B cell (primary cell): ENCODE measurements around the gene GLRX. TPM values are rescaled to one million over a fixed set of nuclear protein-coding genes. Genes with fewer than 3 reads are reported as not detected.

Experiments used
- ATAC-seq: fragments of 200-7000 bp; cut with Tn5 transposase; one replicate; pipeline ENCODE4 v1.10.0; 2021; ENCODE audit warnings: low read depth, mild to moderate bottlenecking, moderate number of reproducible peaks, moderate library complexity
- CTCF ChIA-PET: fragments of 350-600 bp; sonication (Branson Sonifier 250); formaldehyde crosslinking; loops from one replicate; lab custom pipeline; 2021; ENCODE audit warnings: antibody characterized with exemption, inconsistent platforms; lab: Charles Lee
- POLR2A ChIA-PET: fragments of 350-600 bp; sonication (Branson Sonifier 250); formaldehyde crosslinking; loops from one replicate; lab custom pipeline; 2021; ENCODE audit warnings: antibody characterized with exemption; lab: Charles Lee
- DNase-seq: peaks from one replicate; pipeline ENCODE4 v3.0.0; 2013
- H2AFZ ChIP-seq: 2 replicates; pipeline ENCODE4 v1.6.1; 2012; ENCODE audit warnings: mild to moderate bottlenecking, low read depth, low read length; ENCODE audit not compliant: insufficient read depth, poor library complexity, severe bottlenecking
- H3K27ac ChIP-seq, 2 donors: 1 replicate in 1 of 2; 2 replicates in 1 of 2; pipeline ENCODE4 v1.5.1; 2012 to 2013; ENCODE audit warnings: low read length in 2 of 2, mild to moderate bottlenecking in 2 of 2, moderate library complexity in 1 of 2
- H3K27me3 ChIP-seq, 4 experiments: fragments of 200-600 bp in 1 of 4; sonication (generic) in 1 of 4; replicated peaks in 1 of 4; 1 replicate in 2 of 4; 2 replicates in 2 of 4; pipeline versions ENCODE4 v1.6.1 to v1.7.0; 2013 to 2016; ENCODE audit warnings: low read length in 3 of 4, mild to moderate bottlenecking in 2 of 4, mixed read lengths in 1 of 4, moderate library complexity in 1 of 4; ENCODE audit not compliant: insufficient read depth in 4 of 4, control insufficient read depth in 3 of 4; ENCODE audit errors: control extremely low read depth in 1 of 4
- H3K36me3 ChIP-seq, 2 experiments: replicated peaks in 1 of 2; 1 replicate in 1 of 2; 2 replicates in 1 of 2; pipeline versions ENCODE4 v1.6.1 to v1.7.1; 2013; ENCODE audit warnings: low read length in 1 of 2; ENCODE audit not compliant: insufficient read depth in 2 of 2, control insufficient read depth in 1 of 2; ENCODE audit errors: control extremely low read depth in 1 of 2, extremely low read depth in 1 of 2
- H3K4me1 ChIP-seq, 2 donors: fragments of 200-600 bp in 1 of 2; sonication (generic) in 1 of 2; 1 replicate in 1 of 2; 2 replicates in 1 of 2; pipeline versions ENCODE4 v1.5.1 to v1.6.1; 2013 to 2017; ENCODE audit warnings: low read length in 2 of 2; ENCODE audit not compliant: control insufficient read depth in 2 of 2, insufficient read depth in 2 of 2
- H3K4me2 ChIP-seq: replicated peaks from 2 replicates; pipeline ENCODE3; 2012; ENCODE audit warnings: mild to moderate bottlenecking, low read depth, low read length; ENCODE audit not compliant: poor library complexity, severe bottlenecking
- H3K4me3 ChIP-seq, 5 experiments: fragments of 200-600 bp in 1 of 5; sonication (generic) in 1 of 5; 1 replicate in 3 of 5; 2 replicates in 2 of 5; pipeline versions ENCODE4 v1.5.1 to v1.7.0; 2011 to 2016; ENCODE audit warnings: low read length in 4 of 5, mild to moderate bottlenecking in 4 of 5, low read depth in 2 of 5, control low read depth in 1 of 5, moderate library complexity in 1 of 5; ENCODE audit not compliant: insufficient read depth in 1 of 5; ENCODE audit errors: control extremely low read depth in 1 of 5, extremely low read depth in 1 of 5
- H3K79me2 ChIP-seq: fragments of 200-600 bp; sonication (generic); one replicate; pipeline ENCODE4 v1.6.0; 2016; ENCODE audit warnings: low read length; ENCODE audit not compliant: control insufficient read depth, insufficient read depth
- H3K9ac ChIP-seq: fragments of 200-600 bp; sonication (generic); 2 replicates; pipeline ENCODE4 v1.6.1; 2017; ENCODE audit warnings: mild to moderate bottlenecking, low read length, moderate library complexity
- H3K9me3 ChIP-seq, 3 donors: one replicate each; pipeline versions ENCODE4 v1.6.1 to v1.7.1; 2013; ENCODE audit warnings: low read length in 2 of 3; ENCODE audit not compliant: control insufficient read depth in 2 of 3, insufficient read depth in 1 of 3; ENCODE audit errors: control extremely low read depth in 1 of 3
- H4K20me1 ChIP-seq: 2 replicates; pipeline ENCODE4 v1.6.0; 2012; ENCODE audit warnings: mild to moderate bottlenecking, low read length; ENCODE audit not compliant: insufficient read depth, control insufficient read depth, poor library complexity, severe bottlenecking
- H3K27ac Mint-ChIP-seq: one replicate; pipeline ENCODE4 v1.8.0; 2021; ENCODE audit warnings: mixed read lengths
- H3K27me3 Mint-ChIP-seq: one replicate; pipeline ENCODE4 v1.8.0; 2021; ENCODE audit warnings: mixed read lengths
- H3K4me1 Mint-ChIP-seq: one replicate; pipeline ENCODE4 v1.8.0; 2021; ENCODE audit warnings: mixed read lengths
- H3K4me3 Mint-ChIP-seq: one replicate; pipeline ENCODE4 v1.8.0; 2021; ENCODE audit warnings: mixed read lengths
- H3K9me3 Mint-ChIP-seq: one replicate; pipeline ENCODE4 v1.8.0; 2022; ENCODE audit warnings: mixed read lengths; ENCODE audit not compliant: insufficient read depth
- CTCF ChIP-seq: fragments of 200-600 bp; IDR thresholded peaks from one replicate; pipeline ENCODE4 v1.8.0; 2022; ENCODE audit warnings: antibody characterized with exemption, mild to moderate bottlenecking
- EZH2 ChIP-seq: IDR thresholded peaks from 2 replicates; pipeline ENCODE4 v1.6.1; 2012; ENCODE audit warnings: borderline replicate concordance, low read depth, mild to moderate bottlenecking, moderate library complexity, low read length; ENCODE audit not compliant: insufficient read depth, poor library complexity, severe bottlenecking
- WGBS: methylation state at CpG from one replicate; pipeline ENCODE4 v1.1.5; 2013; ENCODE audit warnings: missing lambda C conversion rate; ENCODE audit not compliant: insufficient coverage; 5-methylcytosine and 5-hydroxymethylcytosine counted together
- intact Hi-C: fragments of 100-400 bp; cut with micrococcal nuclease; formaldehyde crosslinking; loops from one replicate; pipeline ENCODE4 v1.10.0; 2022
- polyA plus RNA-seq: library from polyadenylated mRNA; depleted of rRNA; stranded (reverse); fragments of >200 nt; gene quantifications from 2 replicates; pipeline ENCODE4 v1.2.3, GENCODE V29; 2012
- total RNA-seq, 2 donors: library from RNA; stranded (reverse); fragments of 120-200 nt in 1 of 2; gene quantifications; 1 replicate in 1 of 2; 2 replicates in 1 of 2; pipeline versions ENCODE4 v1.2.3 to v1.2.4, GENCODE V29; 2013 to 2022

GLRX gene
- total and polyA plus RNA-seq, 2 donors (not counting 1 experiment from before 2014, with no cell fraction given), result 44.6 to 54.8 TPM

DNA sequence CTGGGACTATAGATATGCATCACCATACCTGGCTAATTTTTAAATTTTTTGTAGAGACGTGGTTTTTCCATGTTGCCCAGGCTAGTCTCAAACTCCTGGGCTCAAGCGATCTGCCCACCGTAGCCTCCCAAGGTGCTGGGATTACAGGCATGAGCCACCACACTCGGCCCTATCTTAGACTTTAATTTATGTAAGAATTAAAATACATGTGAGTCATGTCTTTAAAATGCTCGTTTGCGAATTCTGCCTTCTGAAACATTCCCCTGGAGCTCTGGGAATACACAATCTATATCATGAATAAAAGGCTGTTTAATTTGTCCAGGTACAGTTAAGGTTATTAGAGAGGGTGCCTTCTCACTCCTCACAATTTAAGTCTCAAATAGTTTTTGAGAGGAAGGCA is 58.6 kb downstream of the GLRX start:
- ChIA-PET POLR2A (no interaction called here), CTCF (interaction anchor here (0.6 to 1.0 kb wide), 2 partner anchors 10 to 17 kb away, joined by 3 read pairs; no protein-coding TSS in a partner anchor)
- intact Hi-C loops, result no loop called here
- Histone ChIP-seq H3K36me3 (no peaks in the 10 kb centered on the region), H2AFZ (no peak overlapping the region), H3K4me2 (no peak overlapping the region), H3K4me3 (no peak overlapping the region), H3K79me2 (no peaks in the 10 kb centered on the region), H3K27ac (no peak overlapping the region), H3K9ac (no peak overlapping the region), H3K4me1 (peaks cover 29 to 34% of the 10 kb centered on the region in 2 donors), H3K9me3 (no peaks in the 10 kb centered on the region), H4K20me1 (no peaks in the 10 kb centered on the region), H3K27me3 (no peaks in the 10 kb centered on the region)
- Mint-ChIP-seq H3K27me3 (no peaks in the 10 kb centered on the region), H3K4me3 (no peak overlapping the region), H3K27ac (no peak overlapping the region), H3K4me1 (peaks cover 38% of the 10 kb centered on the region), H3K9me3 (no peaks in the 10 kb centered on the region)
- no peak for ATAC-seq
- no peak for DNase-seq
- 100% methylated on average over 3 of the region's 6 CpGs for WGBS
- no peak for TF ChIP-seq CTCF
- TF ChIP-seq EZH2, result no peak

Other genes starting within 250 kb of the GLRX start
- gene GPR150, start 202.6 kb downstream of the GLRX start, total RNA-seq, result 0.27 and 0.34 TPM in 2 replicates
- 0.30 and 0.86 TPM in 2 replicates for gene GPR150, start 202.6 kb downstream of the GLRX start, polyA plus RNA-seq
- gene RFESD, start 175.9 kb downstream of the GLRX start, total RNA-seq, result 1.9 and 3.0 TPM in 2 replicates
- 0.46 and 1.5 TPM in 2 replicates for gene RFESD, start 175.9 kb downstream of the GLRX start, polyA plus RNA-seq
- 0.22 TPM in 1 of 2 replicates, not detected in the other for gene SPATA9, start 139.7 kb downstream of the GLRX start, total RNA-seq
- gene SPATA9, start 139.7 kb downstream of the GLRX start, polyA plus RNA-seq, result not detected in 2 replicates
- gene RHOBTB3, start 91.4 kb downstream of the GLRX start, total RNA-seq, result 5.0 and 5.3 TPM in 2 replicates
- gene RHOBTB3, start 91.4 kb downstream of the GLRX start, polyA plus RNA-seq, result 0.99 and 1.7 TPM in 2 replicates
- gene ELL2, start 139.1 kb upstream of the GLRX start, total RNA-seq, result 27.0 and 31.6 TPM in 2 replicates
- gene ELL2, start 139.1 kb upstream of the GLRX start, polyA plus RNA-seq, result 7.2 and 18.0 TPM in 2 replicates